HEK293 (cell line): ENCODE results near the gene PRRT2.
A peak's percentile ranks its signal among the peaks of the same experiment; 100 is the strongest.

Experiments
- HIC1 ChIP-seq: fragments of 450-650 bp; formaldehyde crosslinking; IDR thresholded peaks from 2 replicates; pipeline ENCODE4 v1.5.1; 2016; ENCODE audit warnings: missing biosample characterization, missing genetic modification characterization
- KLF8 ChIP-seq: fragments of 450-650 bp; formaldehyde crosslinking; IDR thresholded peaks from 2 replicates; pipeline ENCODE4 v1.5.1; 2016; ENCODE audit warnings: missing biosample characterization, missing genetic modification characterization
- KLF9 ChIP-seq: fragments of 450-650 bp; formaldehyde crosslinking; IDR thresholded peaks from 2 replicates; pipeline ENCODE4 v1.5.1; 2016; ENCODE audit warnings: missing biosample characterization, missing genetic modification characterization, low read depth
- OSR2 ChIP-seq: fragments of 450-650 bp; formaldehyde crosslinking; IDR thresholded peaks from 2 replicates; pipeline ENCODE4 v1.5.1; 2016; ENCODE audit warnings: missing biosample characterization, missing genetic modification characterization
- SP7 ChIP-seq: fragments of 450-650 bp; formaldehyde crosslinking; IDR thresholded peaks from 2 replicates; pipeline ENCODE4 v1.5.1; 2016; ENCODE audit warnings: missing biosample characterization, missing genetic modification characterization
- ZFHX2 ChIP-seq: fragments of 450-650 bp; formaldehyde crosslinking; conservative IDR thresholded peaks from 2 replicates; pipeline ENCODE4 v1.5.1; 2016; ENCODE audit warnings: missing biosample characterization, missing genetic modification characterization
- ZFP37 ChIP-seq: fragments of 450-650 bp; formaldehyde crosslinking; IDR thresholded peaks from 2 replicates; pipeline ENCODE4 v1.5.1; 2016; ENCODE audit warnings: missing biosample characterization, missing genetic modification characterization
- ZNF133 ChIP-seq: fragments of 450-650 bp; formaldehyde crosslinking; IDR thresholded peaks from 2 replicates; pipeline ENCODE4 v1.5.1; 2016; ENCODE audit warnings: missing biosample characterization, missing genetic modification characterization
- ZNF2 ChIP-seq: fragments of 450-650 bp; formaldehyde crosslinking; IDR thresholded peaks from 2 replicates; pipeline ENCODE4 v1.5.1; 2016; ENCODE audit warnings: missing biosample characterization, missing genetic modification characterization
- ZNF214 ChIP-seq: fragments of 450-650 bp; formaldehyde crosslinking; IDR thresholded peaks from 2 replicates; pipeline ENCODE4 v1.5.1; 2017; ENCODE audit warnings: missing biosample characterization, mild to moderate bottlenecking, missing genetic modification characterization, borderline replicate concordance
- ZNF518A ChIP-seq: fragments of 450-650 bp; formaldehyde crosslinking; conservative IDR thresholded peaks from 2 replicates; pipeline ENCODE4 v1.5.1; 2016; ENCODE audit warnings: low read depth, missing biosample characterization, missing genetic modification characterization
- ZNF623 ChIP-seq: fragments of 450-650 bp; formaldehyde crosslinking; IDR thresholded peaks from 2 replicates; pipeline ENCODE4 v1.5.1; 2016; ENCODE audit warnings: missing biosample characterization, missing genetic modification characterization
- ZNF626 ChIP-seq: fragments of 450-650 bp; sonication (Bioruptor Pico); formaldehyde crosslinking; IDR thresholded peaks from 2 replicates; pipeline ENCODE4 v1.5.1; 2018; ENCODE audit warnings: missing biosample characterization, missing genetic modification characterization, inconsistent platforms
- ZNF629 ChIP-seq: fragments of 450-650 bp; formaldehyde crosslinking; IDR thresholded peaks from 2 replicates; pipeline ENCODE4 v1.5.1; 2017; ENCODE audit warnings: missing biosample characterization, missing genetic modification characterization
- ZNF670 ChIP-seq: fragments of 450-650 bp; formaldehyde crosslinking; IDR thresholded peaks from 2 replicates; pipeline ENCODE4 v1.5.1; 2016; ENCODE audit warnings: missing biosample characterization, missing genetic modification characterization, low read depth
- ZNF830 ChIP-seq: fragments of 450-650 bp; IDR thresholded peaks from 2 replicates; pipeline ENCODE4 v1.5.0; 2018; ENCODE audit warnings: missing biosample characterization, missing genetic modification characterization, low read depth, mild to moderate bottlenecking, moderate library complexity
- ZSCAN30 ChIP-seq: fragments of 450-650 bp; IDR thresholded peaks from 2 replicates; pipeline ENCODE4 v1.5.1; 2018; ENCODE audit warnings: missing biosample characterization, mild to moderate bottlenecking, missing genetic modification characterization, moderate library complexity
- TF ChIP-seq, protein P1 (sequence below): fragments of 450-650 bp; formaldehyde crosslinking; IDR thresholded peaks from 2 replicates; pipeline ENCODE4 v1.5.1; 2016; ENCODE audit warnings: missing biosample characterization, missing genetic modification characterization
- TF ChIP-seq, protein P2 (sequence below): fragments of 450-650 bp; formaldehyde crosslinking; IDR thresholded peaks from 2 replicates; pipeline ENCODE4 v1.5.1; 2016; ENCODE audit warnings: missing biosample characterization, missing genetic modification characterization
- TF ChIP-seq, protein P3 (sequence below): fragments of 450-650 bp; formaldehyde crosslinking; IDR thresholded peaks from 2 replicates; pipeline ENCODE4 v1.5.1; 2016; ENCODE audit warnings: missing biosample characterization, missing genetic modification characterization, borderline replicate concordance
- TF ChIP-seq, protein P4 (sequence below): fragments of 450-650 bp; formaldehyde crosslinking; IDR thresholded peaks from 2 replicates; pipeline ENCODE4 v1.5.1; 2016; ENCODE audit warnings: missing biosample characterization, missing genetic modification characterization, borderline replicate concordance

PRRT2 gene

GRCh38 chr16:29790183-29790948 lies 21.6 kb upstream of the PRRT2 start, which contains the start of gene KIF22 (continued):
- TF ChIP-seq, protein P1, sequence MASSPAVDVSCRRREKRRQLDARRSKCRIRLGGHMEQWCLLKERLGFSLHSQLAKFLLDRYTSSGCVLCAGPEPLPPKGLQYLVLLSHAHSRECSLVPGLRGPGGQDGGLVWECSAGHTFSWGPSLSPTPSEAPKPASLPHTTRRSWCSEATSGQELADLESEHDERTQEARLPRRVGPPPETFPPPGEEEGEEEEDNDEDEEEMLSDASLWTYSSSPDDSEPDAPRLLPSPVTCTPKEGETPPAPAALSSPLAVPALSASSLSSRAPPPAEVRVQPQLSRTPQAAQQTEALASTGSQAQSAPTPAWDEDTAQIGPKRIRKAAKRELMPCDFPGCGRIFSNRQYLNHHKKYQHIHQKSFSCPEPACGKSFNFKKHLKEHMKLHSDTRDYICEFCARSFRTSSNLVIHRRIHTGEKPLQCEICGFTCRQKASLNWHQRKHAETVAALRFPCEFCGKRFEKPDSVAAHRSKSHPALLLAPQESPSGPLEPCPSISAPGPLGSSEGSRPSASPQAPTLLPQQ = peak; percentile 66; the same call in 1 of the 2 replicates
- TF ChIP-seq, protein P2, sequence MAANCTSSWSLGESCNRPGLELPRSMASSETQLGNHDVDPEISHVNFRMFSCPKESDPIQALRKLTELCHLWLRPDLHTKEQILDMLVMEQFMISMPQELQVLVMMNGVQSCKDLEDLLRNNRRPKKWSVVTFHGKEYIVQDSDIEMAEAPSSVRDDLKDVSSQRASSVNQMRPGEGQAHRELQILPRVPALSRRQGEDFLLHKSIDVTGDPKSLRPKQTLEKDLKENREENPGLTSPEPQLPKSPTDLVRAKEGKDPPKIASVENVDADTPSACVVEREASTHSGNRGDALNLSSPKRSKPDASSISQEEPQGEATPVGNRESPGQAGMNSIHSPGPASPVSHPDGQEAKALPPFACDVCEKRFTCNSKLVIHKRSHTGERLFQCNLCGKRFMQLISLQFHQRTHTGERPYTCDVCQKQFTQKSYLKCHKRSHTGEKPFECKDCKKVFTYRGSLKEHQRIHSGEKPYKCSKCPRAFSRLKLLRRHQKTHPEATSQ (tag by site-specific recombination) = 0 out of 2 replicates have a peak, but pooled peaks have one; percentile 9
- peak; percentile 41; the same call in 1 of the 2 replicates for TF ChIP-seq ZNF518A (tag by site-specific recombination)
- peak; percentile 84 for TF ChIP-seq ZSCAN30 (tag by site-specific recombination)
- TF ChIP-seq, protein P3, sequence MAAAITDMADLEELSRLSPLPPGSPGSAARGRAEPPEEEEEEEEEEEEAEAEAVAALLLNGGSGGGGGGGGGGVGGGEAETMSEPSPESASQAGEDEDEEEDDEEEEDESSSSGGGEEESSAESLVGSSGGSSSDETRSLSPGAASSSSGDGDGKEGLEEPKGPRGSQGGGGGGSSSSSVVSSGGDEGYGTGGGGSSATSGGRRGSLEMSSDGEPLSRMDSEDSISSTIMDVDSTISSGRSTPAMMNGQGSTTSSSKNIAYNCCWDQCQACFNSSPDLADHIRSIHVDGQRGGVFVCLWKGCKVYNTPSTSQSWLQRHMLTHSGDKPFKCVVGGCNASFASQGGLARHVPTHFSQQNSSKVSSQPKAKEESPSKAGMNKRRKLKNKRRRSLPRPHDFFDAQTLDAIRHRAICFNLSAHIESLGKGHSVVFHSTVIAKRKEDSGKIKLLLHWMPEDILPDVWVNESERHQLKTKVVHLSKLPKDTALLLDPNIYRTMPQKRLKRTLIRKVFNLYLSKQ (tag by site-specific recombination) = no peak
- peak; percentile 96 for TF ChIP-seq ZNF2
- no peak for TF ChIP-seq ZNF670 (tag by site-specific recombination)
- peak; percentile 93 for TF ChIP-seq KLF9 (tag by site-specific recombination)
- TF ChIP-seq ZNF629 = peak; percentile 70
- TF ChIP-seq ZNF623 (tag by site-specific recombination) = no peak
- TF ChIP-seq ZNF133 = no peak
- TF ChIP-seq OSR2 (tag by site-specific recombination) = no peak
- TF ChIP-seq, protein P4, sequence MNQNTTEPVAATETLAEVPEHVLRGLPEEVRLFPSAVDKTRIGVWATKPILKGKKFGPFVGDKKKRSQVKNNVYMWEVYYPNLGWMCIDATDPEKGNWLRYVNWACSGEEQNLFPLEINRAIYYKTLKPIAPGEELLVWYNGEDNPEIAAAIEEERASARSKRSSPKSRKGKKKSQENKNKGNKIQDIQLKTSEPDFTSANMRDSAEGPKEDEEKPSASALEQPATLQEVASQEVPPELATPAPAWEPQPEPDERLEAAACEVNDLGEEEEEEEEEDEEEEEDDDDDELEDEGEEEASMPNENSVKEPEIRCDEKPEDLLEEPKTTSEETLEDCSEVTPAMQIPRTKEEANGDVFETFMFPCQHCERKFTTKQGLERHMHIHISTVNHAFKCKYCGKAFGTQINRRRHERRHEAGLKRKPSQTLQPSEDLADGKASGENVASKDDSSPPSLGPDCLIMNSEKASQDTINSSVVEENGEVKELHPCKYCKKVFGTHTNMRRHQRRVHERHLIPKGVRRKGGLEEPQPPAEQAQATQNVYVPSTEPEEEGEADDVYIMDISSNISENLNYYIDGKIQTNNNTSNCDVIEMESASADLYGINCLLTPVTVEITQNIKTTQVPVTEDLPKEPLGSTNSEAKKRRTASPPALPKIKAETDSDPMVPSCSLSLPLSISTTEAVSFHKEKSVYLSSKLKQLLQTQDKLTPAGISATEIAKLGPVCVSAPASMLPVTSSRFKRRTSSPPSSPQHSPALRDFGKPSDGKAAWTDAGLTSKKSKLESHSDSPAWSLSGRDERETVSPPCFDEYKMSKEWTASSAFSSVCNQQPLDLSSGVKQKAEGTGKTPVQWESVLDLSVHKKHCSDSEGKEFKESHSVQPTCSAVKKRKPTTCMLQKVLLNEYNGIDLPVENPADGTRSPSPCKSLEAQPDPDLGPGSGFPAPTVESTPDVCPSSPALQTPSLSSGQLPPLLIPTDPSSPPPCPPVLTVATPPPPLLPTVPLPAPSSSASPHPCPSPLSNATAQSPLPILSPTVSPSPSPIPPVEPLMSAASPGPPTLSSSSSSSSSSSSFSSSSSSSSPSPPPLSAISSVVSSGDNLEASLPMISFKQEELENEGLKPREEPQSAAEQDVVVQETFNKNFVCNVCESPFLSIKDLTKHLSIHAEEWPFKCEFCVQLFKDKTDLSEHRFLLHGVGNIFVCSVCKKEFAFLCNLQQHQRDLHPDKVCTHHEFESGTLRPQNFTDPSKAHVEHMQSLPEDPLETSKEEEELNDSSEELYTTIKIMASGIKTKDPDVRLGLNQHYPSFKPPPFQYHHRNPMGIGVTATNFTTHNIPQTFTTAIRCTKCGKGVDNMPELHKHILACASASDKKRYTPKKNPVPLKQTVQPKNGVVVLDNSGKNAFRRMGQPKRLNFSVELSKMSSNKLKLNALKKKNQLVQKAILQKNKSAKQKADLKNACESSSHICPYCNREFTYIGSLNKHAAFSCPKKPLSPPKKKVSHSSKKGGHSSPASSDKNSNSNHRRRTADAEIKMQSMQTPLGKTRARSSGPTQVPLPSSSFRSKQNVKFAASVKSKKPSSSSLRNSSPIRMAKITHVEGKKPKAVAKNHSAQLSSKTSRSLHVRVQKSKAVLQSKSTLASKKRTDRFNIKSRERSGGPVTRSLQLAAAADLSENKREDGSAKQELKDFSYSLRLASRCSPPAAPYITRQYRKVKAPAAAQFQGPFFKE = no peak
- TF ChIP-seq ZNF626 (tag by site-specific recombination) = no peak
- TF ChIP-seq ZNF830 = no peak
- peak; percentile 79 for TF ChIP-seq SP7 (tag by site-specific recombination)
- peak; percentile 93 for TF ChIP-seq ZFHX2 (tag by site-specific recombination)
- no peak for TF ChIP-seq HIC1 (tag by site-specific recombination)
- TF ChIP-seq ZNF214 (tag by site-specific recombination) = no peak
- peak; percentile 59; the same call in 1 of the 2 replicates for TF ChIP-seq KLF8
- no peak for TF ChIP-seq ZFP37 (tag by site-specific recombination)
